GM19023 (cell line): ENCODE data around the gene ERP29.
"Not testable (repeated sequence)": the region's sequence is repeated elsewhere in the genome, so short reads cannot be mapped to it uniquely, and the experiment has no call there.

Experiments used
- ATAC-seq: cut with Tn5 transposase; IDR thresholded peaks from one replicate; pipeline ENCODE4 v1.9.1; 2021; ENCODE audit warnings: mild to moderate bottlenecking, moderate library complexity; ENCODE audit not compliant: unreplicated experiment

Gene ERP29

GRCh38 chr12:112012775-112013600 is at the start of gene ERP29, which contains the start of gene TMEM116:
Gene ERP29 (plus strand): TSS chr12:112013426. CDS start chr12:112013466, 40 bp downstream.
Gene TMEM116 (minus strand): TSS chr12:112013165. CDS start chr12:112005270, 7,895 bp downstream.
- peak; percentile 70 for ATAC-seq

- no peak for ATAC-seq
Observed at GRCh38 chr12:111964935-111965334, 48.3 kb upstream of the ERP29 start.

GRCh38 chr12:111971800-111972199 is 41.4 kb upstream of the ERP29 start:
- no peak for ATAC-seq

- no peak for ATAC-seq
Observed at GRCh38 chr12:111975161-111975931, 37.9 kb upstream of the ERP29 start.

- ATAC-seq: no peak
Observed at GRCh38 chr12:111976291-111976690, 36.9 kb upstream of the ERP29 start.

- no peak for ATAC-seq
Observed at GRCh38 chr12:111976860-111977259, 36.4 kb upstream of the ERP29 start.

GRCh38 chr12:111978545-111978944 is 34.7 kb upstream of the ERP29 start:
- ATAC-seq: no peak

- ATAC-seq: no peak
Observed at GRCh38 chr12:111980598-111980997, 32.6 kb upstream of the ERP29 start.

GRCh38 chr12:111981987-111982386 is 31.2 kb upstream of the ERP29 start:
- ATAC-seq: no peak

GRCh38 chr12:111984820-111985219 is 28.4 kb upstream of the ERP29 start:
- ATAC-seq: no peak

GRCh38 chr12:111991535-111991934 is 21.7 kb upstream of the ERP29 start:
- ATAC-seq: no peak

GRCh38 chr12:111991946-111992345 is 21.3 kb upstream of the ERP29 start:
- no peak for ATAC-seq

GRCh38 chr12:111992464-111992863 is 20.8 kb upstream of the ERP29 start:
- ATAC-seq: no peak

GRCh38 chr12:111993292-111994150 is 19.7 kb upstream of the ERP29 start:
- ATAC-seq: no peak

- ATAC-seq: not testable (repeated sequence)
Observed at GRCh38 chr12:111994211-111995111, 18.8 kb upstream of the ERP29 start.

GRCh38 chr12:111995782-111996480 is 17.3 kb upstream of the ERP29 start:
- ATAC-seq: no peak

GRCh38 chr12:111997300-111997699 is 15.9 kb upstream of the ERP29 start:
- no peak for ATAC-seq

GRCh38 chr12:111998015-111998414 is 15.2 kb upstream of the ERP29 start:
- no peak for ATAC-seq

GRCh38 chr12:111999129-111999528 is 14.1 kb upstream of the ERP29 start:
- ATAC-seq: not testable (repeated sequence)
